Aorta (tissue), 5 donors: ENCODE measurements around the gene STOML2. TPM values are rescaled to one million over a fixed set of nuclear protein-coding genes. Genes with fewer than 3 reads are reported as not detected.
A peak's percentile ranks its signal among the peaks of the same experiment; 100 is the strongest.

ENCODE experiments used
- ATAC-seq: fragments of 200-7000 bp; cut with Tn5 transposase; one replicate; pipeline ENCODE4 v1.9.1; 2022; ENCODE audit warnings: moderate library complexity; ENCODE audit not compliant: low FRiP score
- DNase-seq, 2 donors: peaks; one replicate each; pipeline ENCODE4 v3.0.0-alpha.2; 2020
- H3K27ac ChIP-seq, 2 donors: one replicate each; pipeline ENCODE4 v1.5.1; 2013; ENCODE audit warnings: low read length in 2 of 2, mild to moderate bottlenecking in 2 of 2, moderate library complexity in 2 of 2, control low read depth in 1 of 2, inconsistent platforms in 1 of 2, low read depth in 1 of 2
- H3K27me3 ChIP-seq, 2 donors: one replicate each; pipeline ENCODE4 v1.6.1; 2013; ENCODE audit warnings: control low read depth in 1 of 2, low read length in 1 of 2, mild to moderate bottlenecking in 1 of 2, moderate library complexity in 1 of 2; ENCODE audit not compliant: insufficient read depth in 2 of 2, control insufficient read depth in 1 of 2
- H3K36me3 ChIP-seq, 2 donors: one replicate each; pipeline ENCODE4 v1.6.1; 2013; ENCODE audit warnings: control low read depth in 1 of 2, low read length in 1 of 2, mild to moderate bottlenecking in 1 of 2; ENCODE audit not compliant: insufficient read depth in 2 of 2, control insufficient read depth in 1 of 2
- H3K4me1 ChIP-seq, 2 donors: one replicate each; pipeline ENCODE4 v1.6.1; 2013; ENCODE audit warnings: low read length in 2 of 2, control low read depth in 1 of 2, mild to moderate bottlenecking in 1 of 2, moderate library complexity in 1 of 2; ENCODE audit not compliant: insufficient read depth in 2 of 2, control insufficient read depth in 1 of 2
- H3K4me3 ChIP-seq, 2 donors: one replicate each; pipeline ENCODE4 v1.5.1; 2013; ENCODE audit warnings: low read length in 2 of 2, control low read depth in 1 of 2, mild to moderate bottlenecking in 1 of 2
- H3K9me3 ChIP-seq: one replicate; pipeline ENCODE4 v1.6.1; 2013; ENCODE audit warnings: mild to moderate bottlenecking, low read length; ENCODE audit not compliant: control insufficient read depth
- WGBS, 2 donors: extraction: QIAGEN DNeasy Blood & Tissue Kit; methylation state at CpG; one replicate each; pipeline ENCODE4 v1.1.7; 2013; 5-methylcytosine and 5-hydroxymethylcytosine counted together
- intact Hi-C, 2 donors: fragments of 100-400 bp; cut with DNase I; formaldehyde crosslinking; loops; one replicate each; pipeline versions ENCODE4 v1.14.2 to v1.15.0; 2022
- polyA plus RNA-seq, 2 donors: library from polyadenylated mRNA; stranded (reverse); fragments of 200-250 nt; gene quantifications; one replicate each; pipeline ENCODE4 v1.2.3, GENCODE V29; 2013
- total RNA-seq, 2 donors: library from RNA; stranded (reverse); fragmentation: NEBNext Ultra II Directional; extraction: Animal tissue kit (Norgen Biotek cat#: 25700); gene quantifications; one replicate each; pipeline ENCODE4 v1.2.1, GENCODE V29; 2021
- donor health status: healthy with polysubstance abuse.
- donor health status: Bipolar disorder and iron deficiency.
- donor health status: DM: no; HTN: no; CAD: no.
- donor health status: DM: no; HTN: no; CAD: no.
- donor health status: DM: yes; HTN: yes; CAD: no.

The STOML2 gene
- total and polyA plus RNA-seq, 4 donors: 47.2 to 85.3 (median 61.9) TPM

GRCh38 chr9:35108946-35109575 lies 6.1 kb upstream of the STOML2 start:
- Histone ChIP-seq H3K9me3 (no peaks in the 10 kb centered on the region), H3K27me3 (no peaks in the 10 kb centered on the region), H3K4me1 (no peaks in the 10 kb centered on the region), H3K36me3 (peaks cover 0 to 7% of the 10 kb centered on the region in 2 donors), H3K27ac (peak overlapping the region in 1 of 2 donors; percentile 27), H3K4me3 (no peak overlapping the region)
- ATAC-seq (no peak), DNase-seq (no peak)
- intact Hi-C loops: no loop called here
- WGBS, 2 donors: 53 to 54% methylated on average over 8 of the region's 8 CpGs

- Histone ChIP-seq H3K27ac (no peak overlapping the region), H3K27me3 (no peaks in the 10 kb centered on the region), H3K9me3 (no peaks in the 10 kb centered on the region), H3K36me3 (peaks cover 0 to 7% of the 10 kb centered on the region in 2 donors), H3K4me3 (no peak overlapping the region), H3K4me1 (no peaks in the 10 kb centered on the region)
- ATAC-seq: no peak
- 87% methylated on average over 6 of the region's 6 CpGs for WGBS, 2 donors
- intact Hi-C loops: no loop called here
- no peak for DNase-seq
These were observed 5.5 kb upstream of the STOML2 start for GRCh38 chr9:35108461-35108860.

- peaks cover 0 to 7% of the 10 kb centered on the region in 2 donors for H3K36me3 ChIP-seq
- no peaks in the 10 kb centered on the region for H3K27me3 ChIP-seq
- ATAC-seq (no peak), DNase-seq (no peak)
- intact Hi-C loops: no loop called here
- no peak overlapping the region for H3K4me3 ChIP-seq
- H3K9me3 ChIP-seq: no peaks in the 10 kb centered on the region
- H3K27ac ChIP-seq: no peak overlapping the region
- WGBS, 2 donors: 69 to 78% methylated on average over 18 of the region's 18 CpGs
- H3K4me1 ChIP-seq: no peaks in the 10 kb centered on the region
These were observed 4.7 kb upstream of the STOML2 start for GRCh38 chr9:35107297-35108290.

GRCh38 chr9:35106343-35106730 lies 3.4 kb upstream of the STOML2 start:
- no peaks in the 10 kb centered on the region for H3K9me3 ChIP-seq
- H3K4me3 ChIP-seq: no peak overlapping the region
- intact Hi-C loops: no loop called here
- ATAC-seq: no peak
- no peak overlapping the region for H3K27ac ChIP-seq
- H3K4me1 ChIP-seq: no peaks in the 10 kb centered on the region
- DNase-seq: no peak
- WGBS, 2 donors: 83 to 85% methylated on average over 7 of the region's 7 CpGs
- H3K36me3 ChIP-seq: peaks cover 0 to 7% of the 10 kb centered on the region in 2 donors
- H3K27me3 ChIP-seq: no peaks in the 10 kb centered on the region

- Histone ChIP-seq H3K36me3 (peaks cover 0 to 7% of the 10 kb centered on the region in 2 donors), H3K27ac (no peak overlapping the region), H3K9me3 (no peaks in the 10 kb centered on the region), H3K4me3 (no peak overlapping the region), H3K27me3 (no peaks in the 10 kb centered on the region), H3K4me1 (no peaks in the 10 kb centered on the region)
- intact Hi-C loops: no loop called here
- ATAC-seq: no peak
- no peak for DNase-seq
- WGBS, 2 donors: 83 to 85% methylated on average over 13 of the region's 13 CpGs
These were observed 2.8 kb upstream of the STOML2 start for GRCh38 chr9:35105571-35106342.

GRCh38 chr9:35105126-35105525 lies 2.2 kb upstream of the STOML2 start:
- ATAC-seq (no peak), DNase-seq (no peak)
- H3K4me1 ChIP-seq: no peaks in the 10 kb centered on the region
- no peak overlapping the region for H3K4me3 ChIP-seq
- H3K9me3 ChIP-seq: no peaks in the 10 kb centered on the region
- intact Hi-C loops: no loop called here
- peaks cover 0 to 9% of the 10 kb centered on the region in 2 donors for H3K36me3 ChIP-seq
- no peaks in the 10 kb centered on the region for H3K27me3 ChIP-seq
- no peak overlapping the region for H3K27ac ChIP-seq
- 86 to 89% methylated on average over 12 of the region's 12 CpGs for WGBS, 2 donors

GRCh38 chr9:35104586-35104985 lies 1.7 kb upstream of the STOML2 start:
- H3K9me3 ChIP-seq: no peaks in the 10 kb centered on the region
- H3K36me3 ChIP-seq: peaks cover 0 to 9% of the 10 kb centered on the region in 2 donors
- H3K4me3 ChIP-seq: no peak overlapping the region
- no peaks in the 10 kb centered on the region for H3K4me1 ChIP-seq
- no peak overlapping the region for H3K27ac ChIP-seq
- no peak for ATAC-seq
- no peaks in the 10 kb centered on the region for H3K27me3 ChIP-seq
- intact Hi-C loops: no loop called here
- 86 to 87% methylated on average over 4 of the region's 4 CpGs for WGBS, 2 donors
- no peak for DNase-seq

GRCh38 chr9:35103660-35104191 lies 795 bp upstream of the STOML2 start:
- H3K27ac ChIP-seq: peak overlapping the region in 1 of 2 donors; percentile 53
- H3K36me3 ChIP-seq: peaks cover 0 to 9% of the 10 kb centered on the region in 2 donors
- ATAC-seq (no peak), DNase-seq (peak in 1 of 2 donors; percentile 40)
- intact Hi-C loops: no loop called here
- WGBS, 2 donors: 23% methylated on average over 5 of the region's 5 CpGs
- H3K27me3 ChIP-seq: no peaks in the 10 kb centered on the region
- H3K4me1 ChIP-seq: no peaks in the 10 kb centered on the region
- H3K9me3 ChIP-seq: no peaks in the 10 kb centered on the region
- H3K4me3 ChIP-seq: no peak overlapping the region
